H1 (cell line): ENCODE data around the gene MAP6. TPM values are rescaled to one million over a fixed set of nuclear protein-coding genes. Genes with fewer than 3 reads are reported as not detected.

Experiments used
- RAD21 ChIP-seq, 2 experiments: IDR thresholded peaks in 1 of 2; conservative IDR thresholded peaks in 1 of 2; 2 replicates each; pipeline ENCODE4 v1.6.1; 2011; ENCODE audit warnings: low read depth in 2 of 2, low read length in 2 of 2, improper control_type of control experiment in 1 of 2, inconsistent platforms in 1 of 2, mild to moderate bottlenecking in 1 of 2, moderate library complexity in 1 of 2
- RXRA ChIP-seq: IDR thresholded peaks from 2 replicates; pipeline ENCODE4 v1.6.1; 2011; ENCODE audit warnings: low read depth, mild to moderate bottlenecking, low read length, moderate library complexity; ENCODE audit not compliant: insufficient read depth
- TAF7 ChIP-seq: optimal IDR thresholded peaks from 2 replicates; pipeline ENCODE3; 2011; ENCODE audit warnings: low read depth, mild to moderate bottlenecking, inconsistent platforms, low read length, moderate library complexity, borderline replicate concordance
- TBP ChIP-seq: IDR thresholded peaks from 2 replicates; pipeline ENCODE4 v1.6.1; 2011; ENCODE audit warnings: low read depth, low read length, improper control_type of control experiment
- TCF12 ChIP-seq: IDR thresholded peaks from 2 replicates; pipeline ENCODE4 v1.6.1; 2011; ENCODE audit warnings: low read depth, mild to moderate bottlenecking, low read length
- polyA plus RNA-seq, 7 experiments: library from polyadenylated mRNA; depleted of rRNA in 3 of 7; stranded (reverse) in 5 of 7; unstranded in 2 of 7; fragments of >200 nt in 5 of 7; fragments of 200-250 nt in 2 of 7; gene quantifications; 1 replicate in 5 of 7; 2 replicates in 1 of 7; 4 replicates in 1 of 7; pipeline versions ENCODE4 v1.2.1 to v1.2.3, GENCODE V29; 2011 to 2013; ENCODE audit warnings: missing spikeins in 2 of 7, mixed read lengths in 2 of 7
- total RNA-seq: library from RNA; stranded (reverse); fragmentation: NEBNext Ultra II Directional; extraction: Animal tissue kit (Norgen Biotek cat#: 25700); gene quantifications from 2 replicates; pipeline ENCODE4 v1.2.1, GENCODE V29; 2021

Gene MAP6
- total and polyA plus RNA-seq, 2 of the 8 experiments (the other 6 are each of a cell fraction or from before 2014, with no cell fraction given), result 0.54 to 0.89 TPM

- TF ChIP-seq TBP, result no peak
- TF ChIP-seq RXRA, result no peak
- TF ChIP-seq TCF12, result no peak
- TF ChIP-seq RAD21 (IDR thresholded peaks at IDR 0.05 in 1 of 2, conservative IDR thresholded peaks at IDR 0.05 in 1 of 2; ENCODE audit: low read depth in 2 of 2, low read length in 2 of 2), result no peak
- no peak for TF ChIP-seq TAF7
Observed at GRCh38 chr11:75705541-75705940, 36.7 kb upstream of the MAP6 start (continued).
